Cerebellar nuclear complex (tissue), 1 donor: ENCODE measurements around the gene TBCE.

Source experiments
- DNase-seq, 2 experiments: peaks; one replicate each; lab custom pipeline; 2025; lab: John Stamatoyannopoulos, UW

Gene TBCE, protein sequence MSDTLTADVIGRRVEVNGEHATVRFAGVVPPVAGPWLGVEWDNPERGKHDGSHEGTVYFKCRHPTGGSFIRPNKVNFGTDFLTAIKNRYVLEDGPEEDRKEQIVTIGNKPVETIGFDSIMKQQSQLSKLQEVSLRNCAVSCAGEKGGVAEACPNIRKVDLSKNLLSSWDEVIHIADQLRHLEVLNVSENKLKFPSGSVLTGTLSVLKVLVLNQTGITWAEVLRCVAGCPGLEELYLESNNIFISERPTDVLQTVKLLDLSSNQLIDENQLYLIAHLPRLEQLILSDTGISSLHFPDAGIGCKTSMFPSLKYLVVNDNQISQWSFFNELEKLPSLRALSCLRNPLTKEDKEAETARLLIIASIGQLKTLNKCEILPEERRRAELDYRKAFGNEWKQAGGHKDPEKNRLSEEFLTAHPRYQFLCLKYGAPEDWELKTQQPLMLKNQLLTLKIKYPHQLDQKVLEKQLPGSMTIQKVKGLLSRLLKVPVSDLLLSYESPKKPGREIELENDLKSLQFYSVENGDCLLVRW

DNA sequence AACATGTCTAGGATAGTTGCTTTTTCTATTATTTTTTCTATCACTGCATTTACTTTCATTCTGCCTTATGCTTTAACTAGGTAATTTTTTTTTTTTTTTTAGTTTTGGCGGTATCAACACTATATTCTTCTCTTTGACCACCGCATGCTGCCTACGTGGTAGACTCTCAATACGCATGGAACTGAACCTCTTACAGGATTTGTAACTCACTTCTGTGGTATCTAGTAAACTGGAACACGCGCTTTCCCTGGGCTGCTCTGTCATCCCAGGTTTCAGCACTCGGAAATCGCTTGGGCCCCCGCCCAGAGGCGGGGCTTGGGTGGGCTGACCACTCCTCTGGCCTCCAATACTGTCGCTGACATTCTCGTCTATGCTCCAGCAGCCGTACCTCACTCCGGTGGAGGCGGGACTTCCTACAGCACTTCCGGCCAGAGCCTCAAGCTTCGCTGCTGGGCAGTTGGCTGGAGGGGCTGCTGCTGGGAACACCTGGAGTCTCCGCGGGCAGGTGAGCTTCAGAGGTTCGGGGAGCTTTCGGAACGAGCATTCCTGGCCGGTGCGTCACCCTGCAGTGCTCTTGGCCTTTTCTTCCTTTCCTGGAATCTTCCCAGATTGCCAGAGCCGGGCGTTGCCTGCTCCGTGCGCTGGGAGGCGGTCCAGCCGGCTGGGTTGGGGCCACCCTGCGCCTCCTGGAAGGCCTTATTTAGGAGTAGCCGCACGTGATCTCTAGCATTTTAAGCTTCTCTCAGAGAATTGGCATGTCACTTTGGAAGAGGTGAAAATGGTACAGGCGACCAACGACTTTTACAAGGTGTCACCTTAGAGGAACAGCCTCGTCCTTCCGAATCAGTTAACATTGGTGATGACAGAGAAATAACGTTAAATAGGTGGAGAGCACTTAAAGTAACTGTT, at the start of gene TBCE:
TBCE (plus strand) TSS at position 428 of the 909 bp plus-strand sequence. CDS start 12,623 bp downstream, outside the sequence.
- DNase-seq, result peak; percentile 72 to 95

DNA sequence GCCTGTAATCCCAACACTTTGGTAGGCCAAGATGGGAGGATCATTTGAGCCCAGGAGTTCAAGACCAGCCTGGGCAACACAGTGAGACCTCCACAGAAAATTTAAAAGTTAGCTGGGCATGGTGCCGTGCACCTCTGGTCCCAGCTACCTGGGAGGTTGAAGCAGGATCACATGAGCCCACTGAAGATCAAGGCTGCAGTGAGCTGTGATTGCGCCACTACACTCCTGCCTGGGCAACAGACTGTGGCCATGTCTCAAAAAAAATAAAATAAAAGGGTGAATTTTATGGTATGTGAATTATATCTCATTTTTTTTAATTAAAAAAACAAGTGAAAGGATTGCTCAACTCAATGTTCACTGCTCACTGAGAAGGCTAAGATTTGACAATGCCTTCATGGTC, 48.0 kb upstream of the TBCE start:
- DNase-seq, result no peak

DNA sequence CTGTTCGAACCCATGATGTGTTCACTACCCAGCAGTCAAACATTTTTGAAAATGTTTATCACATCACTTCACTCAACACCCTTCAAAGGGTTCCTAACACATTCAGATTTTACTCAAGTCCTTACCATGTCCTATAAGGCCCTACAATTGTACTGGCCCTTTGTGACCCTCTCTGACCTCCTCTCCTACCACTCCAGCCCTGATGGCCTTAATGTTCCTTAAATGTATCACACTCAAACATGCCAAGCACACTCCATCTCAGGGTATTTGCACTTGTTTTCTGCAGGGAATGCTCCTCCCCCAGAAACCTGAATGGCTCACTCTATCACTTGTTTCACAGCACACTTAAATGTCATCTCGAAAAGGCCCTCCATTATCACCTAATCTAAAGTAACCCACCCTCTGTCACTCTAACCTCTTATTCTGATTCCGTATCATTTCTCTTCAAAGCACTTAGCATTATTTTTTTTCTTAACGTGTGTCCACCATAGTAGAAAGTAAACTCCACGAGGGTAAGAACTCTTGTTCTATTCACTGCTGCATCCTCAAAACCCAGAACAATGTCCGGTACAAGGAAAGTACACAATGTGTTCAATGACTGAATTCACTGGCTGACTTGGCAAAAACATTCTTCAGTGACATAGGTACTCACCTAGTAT, 46.6 kb upstream of the TBCE start:
- no peak for DNase-seq

DNA sequence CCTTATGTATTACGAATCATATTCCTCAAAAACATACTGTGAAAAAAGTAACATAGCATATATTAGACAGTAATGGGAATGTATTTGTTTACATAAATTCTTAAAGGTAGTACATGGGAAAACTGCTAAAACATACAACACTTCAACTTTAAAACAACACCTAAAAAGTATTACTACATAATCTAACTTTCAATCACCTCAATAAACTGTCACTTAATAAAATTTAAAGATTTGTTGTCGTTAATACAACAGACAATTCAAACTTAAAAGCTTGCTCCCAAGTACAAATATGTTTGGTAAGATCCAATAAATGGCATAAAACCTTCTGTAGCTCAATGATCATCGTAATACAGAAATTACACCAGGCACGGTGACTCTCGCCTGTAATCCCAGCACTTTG, 42.9 kb upstream of the TBCE start:
- DNase-seq, result no peak

DNA sequence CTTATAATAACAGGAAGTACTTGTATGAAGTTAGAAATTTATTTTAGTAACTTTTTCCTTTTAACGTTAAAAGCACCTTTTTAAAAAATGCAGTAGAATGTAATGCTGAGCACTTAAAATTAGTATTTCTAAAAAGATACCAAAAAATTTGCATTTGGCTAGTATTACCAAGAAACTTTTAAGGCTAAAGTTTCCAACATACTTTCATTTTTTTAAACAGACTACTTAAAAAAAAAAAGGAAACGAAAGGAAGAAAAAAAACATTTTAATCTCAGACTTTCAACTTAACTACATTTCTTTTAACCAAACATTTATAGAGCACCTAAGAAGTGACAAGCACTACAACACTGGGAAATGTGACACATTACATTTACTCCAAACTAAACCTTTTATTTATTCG, 42.1 kb upstream of the TBCE start:
- no peak for DNase-seq

DNA sequence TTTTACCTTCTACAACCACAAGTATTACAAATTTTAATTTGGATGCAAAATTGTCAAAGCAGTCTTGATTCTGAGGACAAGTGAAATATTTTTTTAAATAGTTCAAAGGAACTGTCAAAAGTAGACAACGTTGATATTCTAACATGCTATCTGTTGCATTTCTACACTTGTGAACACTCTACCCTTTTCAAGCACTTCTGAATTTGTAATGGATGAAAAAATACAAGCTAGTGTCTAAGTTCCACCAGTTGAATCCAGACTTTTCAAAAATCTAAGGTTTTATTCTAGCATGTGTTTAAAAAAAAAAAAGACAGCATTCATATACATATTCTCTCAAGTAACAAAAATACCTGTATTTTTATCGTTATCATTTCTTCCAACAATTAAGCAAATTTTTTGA, 41.4 kb upstream of the TBCE start:
- DNase-seq, result no peak

DNA sequence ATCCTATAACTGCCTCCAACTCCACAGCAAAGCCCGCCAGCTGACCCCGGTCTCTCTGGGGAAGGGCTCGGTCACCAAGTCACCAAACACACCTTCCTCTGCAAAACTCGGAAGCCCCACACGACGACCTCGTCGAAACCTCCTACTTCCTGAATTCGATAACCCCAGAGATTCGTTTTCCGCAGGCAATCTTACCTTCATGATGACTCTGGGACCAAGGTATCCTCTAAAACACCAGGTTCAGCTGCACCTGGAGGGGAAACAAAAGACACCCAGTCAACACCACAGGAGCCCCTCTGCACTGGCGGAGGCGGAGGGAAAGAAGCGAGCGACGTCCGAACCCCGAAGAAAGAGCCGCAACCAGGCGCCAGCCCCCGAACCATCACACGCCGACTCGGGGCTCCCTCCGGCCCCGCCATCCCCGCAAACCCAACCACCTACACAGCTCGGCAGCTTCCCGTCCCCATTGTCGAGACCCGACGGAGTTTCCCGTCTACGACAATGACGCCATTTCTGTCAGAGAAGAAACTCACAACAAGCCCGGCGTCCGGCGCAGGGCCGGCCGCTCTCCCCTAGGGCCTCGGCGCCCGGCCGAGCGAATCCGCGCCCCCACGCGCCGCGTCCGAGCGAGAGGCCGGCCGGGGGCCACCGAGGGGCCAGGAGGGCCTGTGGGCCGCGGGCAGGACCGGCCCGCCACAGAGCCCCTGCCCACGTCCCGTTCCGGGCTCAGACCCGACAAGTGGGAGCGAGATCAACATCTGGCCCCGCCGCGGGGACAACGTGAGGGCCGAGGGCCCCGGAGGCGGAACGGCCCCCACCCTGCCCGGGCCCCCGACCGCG, 40.3 kb upstream of the TBCE start:
- DNase-seq, result no peak

DNA sequence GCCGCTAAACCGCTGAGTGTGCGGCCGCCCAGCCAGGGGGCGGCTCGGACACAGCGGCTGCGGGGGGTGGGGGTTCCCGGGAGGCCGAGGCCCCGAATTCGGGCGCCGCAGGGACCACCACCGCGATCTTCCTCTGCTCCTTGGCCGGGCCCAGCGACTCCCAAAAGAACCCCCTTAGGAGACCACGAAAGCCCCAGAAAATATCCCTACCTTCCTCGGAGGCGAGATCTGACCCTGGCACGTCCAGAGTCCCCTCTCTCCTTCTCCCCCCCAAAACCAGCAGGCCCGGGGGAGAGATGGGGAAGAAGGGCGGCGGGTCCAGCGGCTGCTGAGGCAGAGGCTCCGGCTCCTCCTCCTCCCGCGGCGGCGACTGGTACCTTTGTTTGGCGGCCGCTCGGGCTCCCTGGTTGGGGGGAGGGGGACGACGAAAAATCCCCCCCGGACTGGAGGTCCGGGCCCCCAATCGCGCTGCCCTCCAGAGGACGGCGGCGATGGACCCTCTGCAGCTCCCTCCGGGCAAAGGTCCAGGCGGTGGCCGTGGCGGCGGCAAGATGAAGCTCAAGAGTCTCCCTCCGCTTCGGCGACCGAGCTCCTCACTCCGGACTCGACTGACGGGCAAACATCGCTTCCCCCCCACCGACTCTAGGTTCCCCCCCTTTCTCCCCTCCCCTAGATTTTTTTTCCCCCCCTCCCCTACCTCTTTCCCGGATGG, 39.5 kb upstream of the TBCE start, which contains the start of gene ARID4B:
ARID4B (minus strand) TSS at position 621 of the 712 bp plus-strand sequence. CDS start 1,260 bp downstream, outside the sequence.
- no peak for DNase-seq

DNA sequence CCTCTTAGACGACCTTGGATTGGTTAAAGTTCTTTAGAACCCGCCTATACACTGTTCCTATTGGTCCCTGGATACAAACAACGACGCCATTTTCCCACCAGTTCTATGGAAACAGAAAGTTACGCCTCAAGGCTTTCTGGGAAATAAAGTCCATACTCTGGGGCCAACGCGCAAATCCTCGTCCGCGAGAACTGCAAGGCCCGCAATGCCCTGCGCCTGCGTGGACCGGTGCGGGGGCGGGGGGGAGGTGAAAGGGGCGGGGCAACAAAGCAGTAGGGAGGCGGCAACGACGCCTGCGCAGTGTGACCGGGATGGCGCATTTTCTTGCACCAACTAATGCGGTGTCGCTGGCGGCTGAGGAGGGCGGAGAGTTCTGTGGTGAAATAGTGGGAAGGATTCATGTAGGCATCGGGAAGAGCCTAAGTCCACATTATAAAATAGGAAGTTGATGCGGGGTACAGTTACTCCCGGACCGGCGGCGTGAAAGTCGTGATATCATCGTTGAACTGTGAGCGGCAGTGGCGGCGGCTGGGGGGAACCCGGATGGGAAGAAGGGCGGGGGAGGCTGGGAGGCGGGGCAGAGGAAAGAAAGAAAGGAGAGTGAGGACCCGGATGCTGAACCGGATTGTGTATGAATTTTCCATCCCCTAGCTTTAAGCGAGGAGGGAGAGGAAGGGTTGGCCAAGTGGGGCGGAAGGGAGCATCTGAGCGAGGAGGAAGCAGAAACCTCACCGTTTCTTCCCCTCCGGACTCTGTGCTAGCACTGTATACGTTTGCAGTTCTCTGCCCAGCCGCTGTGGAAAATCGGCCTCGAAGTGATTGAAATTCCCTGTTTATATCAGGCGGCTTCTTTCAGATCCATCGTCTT, 38.7 kb upstream of the TBCE start, which contains the start of gene GGPS1:
GGPS1 (plus strand) TSS at position 300 of the 868 bp plus-strand sequence. CDS start 6,695 bp downstream, outside the sequence.
- DNase-seq, result peak; percentile 92 to 99

DNA sequence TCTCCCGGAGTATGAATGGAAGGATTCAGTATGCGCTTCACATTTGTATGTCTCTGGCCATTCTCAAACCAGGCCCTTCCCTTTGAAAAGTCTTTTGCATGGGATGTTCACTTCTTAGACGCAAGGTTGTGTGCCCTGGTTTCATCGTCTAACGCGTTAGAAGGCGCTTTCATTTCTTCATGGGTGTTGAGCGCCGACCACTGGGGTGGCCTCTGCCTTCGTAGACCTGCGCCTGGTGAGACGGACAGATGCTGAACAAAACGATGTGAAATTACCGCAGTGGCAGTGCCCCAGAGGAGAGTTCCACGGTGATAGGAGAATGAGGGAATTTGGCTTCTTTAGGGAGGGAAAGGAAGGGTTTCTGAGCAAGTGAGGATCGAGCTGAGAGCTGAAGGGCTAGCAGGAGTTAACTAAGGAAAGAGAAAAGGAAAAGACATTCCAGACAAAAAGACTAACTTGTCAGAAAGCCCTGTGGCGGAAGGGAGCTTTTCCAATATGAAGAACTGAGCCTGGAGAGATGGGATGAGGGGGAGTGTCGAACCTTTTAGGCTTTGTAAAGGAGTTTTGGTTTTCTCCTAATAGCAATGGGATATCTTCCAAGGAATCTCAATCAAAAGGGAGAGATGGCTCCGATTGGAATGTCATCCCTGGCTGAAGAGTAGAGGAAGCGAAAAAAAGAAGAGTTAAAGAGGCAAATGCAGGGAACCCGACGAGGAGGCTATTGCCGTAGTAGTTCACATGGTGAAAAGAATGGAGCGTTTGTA, 37.9 kb upstream of the TBCE start:
- DNase-seq, result no peak

DNA sequence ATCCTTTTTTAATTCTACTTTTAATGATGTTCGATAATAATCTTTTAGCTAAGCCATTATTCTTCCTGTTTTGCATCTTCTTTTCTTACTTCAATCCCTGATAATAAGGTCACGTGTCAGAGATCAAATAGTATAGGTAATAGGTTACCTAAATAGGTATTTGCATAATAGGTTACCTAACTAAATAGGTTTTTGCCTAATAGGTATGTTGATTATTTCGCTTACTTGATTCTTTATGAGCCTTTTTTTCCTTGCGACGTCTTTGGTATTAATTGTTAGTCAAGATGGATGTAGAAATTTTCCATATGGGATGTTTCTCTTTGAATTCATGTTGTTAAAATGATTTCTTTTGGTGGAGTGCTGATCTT, 36.3 kb upstream of the TBCE start:
- DNase-seq, result no peak

DNA sequence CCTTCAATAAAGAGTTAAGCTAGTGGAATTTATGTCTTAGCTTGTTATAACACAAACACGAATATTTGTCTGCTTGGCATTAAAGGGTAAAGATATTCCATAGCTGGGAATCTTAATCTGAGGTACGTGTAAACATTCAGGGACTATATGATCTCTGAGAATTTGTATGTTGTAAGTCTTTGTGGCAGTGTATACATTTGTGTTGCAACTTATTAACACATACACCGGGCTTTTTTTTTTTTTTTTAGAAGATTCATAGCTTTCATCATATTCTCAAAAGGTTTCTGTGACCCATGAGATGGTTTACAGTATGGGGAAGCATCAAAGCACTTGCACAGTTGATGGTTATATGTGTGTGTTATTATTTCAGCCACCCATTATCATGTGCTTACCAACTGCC, 35.8 kb upstream of the TBCE start:
- DNase-seq, result no peak

DNA sequence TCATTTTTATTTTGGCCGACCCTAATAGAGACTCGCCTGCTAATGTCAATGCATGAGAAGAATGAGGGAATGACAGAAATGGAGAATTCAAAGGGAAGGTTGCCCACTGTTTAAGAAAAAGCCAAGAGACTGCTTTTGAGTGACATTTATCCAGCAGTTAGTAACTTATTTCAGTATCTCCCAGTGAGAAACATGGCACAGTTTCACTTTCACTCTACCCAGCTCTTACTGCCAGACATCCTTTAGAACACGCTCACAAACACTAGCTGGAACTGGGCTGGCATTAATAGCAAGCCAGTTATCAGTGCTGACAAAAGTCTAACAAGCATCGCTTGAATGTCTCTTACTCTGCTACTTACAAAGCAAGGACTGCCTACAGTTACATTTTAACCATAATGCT, 30.3 kb upstream of the TBCE start:
- no peak for DNase-seq

DNA sequence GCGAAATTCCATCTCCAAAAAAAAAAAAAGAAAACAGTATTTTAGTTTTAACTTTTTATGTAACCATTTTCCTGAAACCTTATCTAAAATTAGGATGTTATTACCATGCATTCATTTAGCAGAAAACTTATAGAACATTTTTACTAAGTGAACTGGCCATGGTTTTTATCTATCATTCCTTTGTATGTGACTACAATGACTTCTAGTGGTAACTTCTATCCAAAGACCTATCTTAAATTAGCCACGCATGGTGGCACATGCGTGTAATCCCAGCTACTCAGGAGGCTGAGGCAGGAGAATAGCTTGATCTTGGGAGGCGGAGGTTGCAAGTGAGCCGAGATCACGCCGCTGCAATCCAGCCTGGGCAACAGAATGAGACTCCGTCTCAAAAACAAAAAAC, 27.5 kb upstream of the TBCE start:
- no peak for DNase-seq

DNA sequence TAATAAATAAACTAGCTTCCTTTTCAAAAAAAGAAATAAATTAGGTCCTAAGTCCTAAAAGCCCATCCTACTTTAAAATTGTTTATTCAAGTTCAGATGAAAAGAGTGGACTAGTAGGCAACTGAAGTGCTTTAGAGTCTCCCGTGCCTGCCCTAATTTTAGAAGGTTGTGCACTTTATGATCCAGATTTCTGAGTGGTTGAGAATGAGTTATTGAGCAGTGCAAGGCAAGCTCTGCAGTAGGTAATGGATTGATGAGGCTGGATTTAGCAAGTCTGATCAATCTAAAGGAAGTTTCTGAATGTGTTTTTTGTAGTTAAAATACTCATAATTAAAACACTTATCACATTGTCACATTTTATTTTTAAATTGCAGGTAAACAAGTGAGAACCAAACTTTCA, 25.9 kb upstream of the TBCE start:
- DNase-seq, result no peak

DNA sequence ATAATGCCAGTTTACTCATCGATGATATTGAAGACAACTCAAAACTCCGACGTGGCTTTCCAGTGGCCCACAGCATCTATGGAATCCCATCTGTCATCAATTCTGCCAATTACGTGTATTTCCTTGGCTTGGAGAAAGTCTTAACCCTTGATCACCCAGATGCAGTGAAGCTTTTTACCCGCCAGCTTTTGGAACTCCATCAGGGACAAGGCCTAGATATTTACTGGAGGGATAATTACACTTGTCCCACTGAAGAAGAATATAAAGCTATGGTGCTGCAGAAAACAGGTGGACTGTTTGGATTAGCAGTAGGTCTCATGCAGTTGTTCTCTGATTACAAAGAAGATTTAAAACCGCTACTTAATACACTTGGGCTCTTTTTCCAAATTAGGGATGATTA, 25.2 kb upstream of the TBCE start:
- no peak for DNase-seq

DNA sequence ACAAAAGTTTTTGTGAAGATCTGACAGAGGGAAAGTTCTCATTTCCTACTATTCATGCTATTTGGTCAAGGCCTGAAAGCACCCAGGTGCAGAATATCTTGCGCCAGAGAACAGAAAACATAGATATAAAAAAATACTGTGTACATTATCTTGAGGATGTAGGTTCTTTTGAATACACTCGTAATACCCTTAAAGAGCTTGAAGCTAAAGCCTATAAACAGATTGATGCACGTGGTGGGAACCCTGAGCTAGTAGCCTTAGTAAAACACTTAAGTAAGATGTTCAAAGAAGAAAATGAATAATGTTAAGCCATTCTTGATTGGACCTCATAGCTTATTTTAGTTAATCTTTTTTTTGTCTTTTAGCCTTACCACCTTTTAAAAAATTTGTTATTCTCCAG, 24.8 kb upstream of the TBCE start:
- no peak for DNase-seq

DNA sequence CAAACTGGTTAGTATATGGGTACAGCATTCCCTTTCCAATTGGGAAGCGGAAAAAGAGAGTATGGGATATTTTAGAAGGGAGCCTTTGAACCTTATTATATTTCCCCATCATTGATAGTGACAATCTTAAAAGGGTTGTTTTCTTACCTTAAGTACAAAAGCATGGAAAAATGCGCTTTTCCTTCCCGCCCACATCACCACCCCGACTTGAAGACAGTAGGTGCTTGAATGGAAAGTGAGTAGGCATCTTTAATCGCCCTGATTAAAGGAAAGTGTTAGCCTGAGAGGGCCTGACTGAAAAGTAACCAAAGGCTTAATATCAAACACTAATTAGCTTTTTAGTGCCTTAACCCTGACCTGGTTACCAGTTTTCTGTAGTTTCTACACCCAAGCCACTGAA, 23.5 kb upstream of the TBCE start:
- no peak for DNase-seq

DNA sequence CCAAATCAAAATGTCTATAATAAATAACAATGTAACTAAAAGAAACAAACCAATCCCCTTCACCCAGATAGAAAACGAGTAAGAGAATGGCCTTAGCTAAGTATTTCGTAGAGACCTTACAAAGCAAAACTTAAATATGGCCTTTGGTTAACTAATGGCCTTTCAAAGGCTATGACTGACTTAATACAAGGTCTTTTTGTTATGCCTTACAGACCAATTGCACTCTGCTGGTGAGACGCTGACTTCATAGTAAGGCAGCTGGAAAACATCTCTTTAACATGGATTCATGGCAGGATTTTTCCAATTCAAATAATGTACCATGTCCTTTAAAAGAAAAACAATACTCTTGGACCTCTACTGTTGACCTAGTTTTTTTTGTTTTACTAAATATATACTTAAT, 15.8 kb upstream of the TBCE start:
- DNase-seq, result no peak
